A549 (cell line): Measurements from ENCODE around the gene CA7. TPM values are rescaled to one million over a fixed set of nuclear protein-coding genes. Genes with fewer than 3 reads are reported as not detected.
A peak's percentile ranks its signal among the peaks of the same experiment; 100 is the strongest.

Source experiments
- ATAC-seq, 2 experiments: fragments of 200-7000 bp in 1 of 2; fragments of >200 bp in 1 of 2; cut with Nextera tagmentation in 1 of 2; cut with Tn5 transposase in 1 of 2; 3 replicates each; pipeline versions ENCODE4 v1.8.0 to v1.9.1; 2018 to 2020; ENCODE audit warnings: mild to moderate bottlenecking in 1 of 2, moderate library complexity in 1 of 2
- CTCF ChIA-PET: fragments of 300-600 bp; sonication (Branson Sonifier 250); formaldehyde crosslinking; extraction: SDS; loops from one replicate; lab custom pipeline; 2021; ENCODE audit warnings: antibody characterized with exemption, inconsistent platforms; lab: Yijun Ruan, JAX
- POLR2A ChIA-PET: fragments of 350-600 bp; formaldehyde crosslinking; extraction: SDS; loops from one replicate; lab custom pipeline; 2021; ENCODE audit warnings: antibody characterized with exemption, inconsistent platforms; lab: Yijun Ruan, JAX
- DNase-seq, 2 experiments: peaks; one replicate each; pipeline versions ENCODE4 v3.0.0 to v3.0.0-alpha.2; 2011 to 2016; ENCODE audit warnings: low read depth in 1 of 2, low spot score in 1 of 2
- FAIRE-seq: peaks from 2 replicates; lab custom pipeline; 2011; peaks lifted over from hg19 to GRCh38; lab: Jason Lieb, UNC
- H3K27ac ChIP-seq, 2 experiments: fragments of >200 bp; sonication (Bioruptor Twin); formaldehyde crosslinking; 3 replicates each; pipeline ENCODE4 v1.5.1; 2016 to 2017
- H3K4me1 ChIP-seq: fragments of >200 bp; sonication (Bioruptor Twin); formaldehyde crosslinking; 3 replicates; pipeline ENCODE4 v1.6.1; 2016
- H3K4me2 ChIP-seq: fragments of >200 bp; sonication (Bioruptor Twin); formaldehyde crosslinking; 3 replicates; pipeline ENCODE4 v1.6.1; 2016
- H3K4me3 ChIP-seq: fragments of >200 bp; sonication (Bioruptor Twin); formaldehyde crosslinking; 3 replicates; pipeline ENCODE4 v1.5.1; 2016
- H3K9me3 ChIP-seq: fragments of >200 bp; sonication (Bioruptor Twin); formaldehyde crosslinking; 3 replicates; pipeline ENCODE4 v1.6.1; 2016
- CEBPB ChIP-seq, 2 experiments: fragments of >200 bp in 1 of 2; sonication (Bioruptor Twin) in 1 of 2; formaldehyde crosslinking in 1 of 2; IDR thresholded peaks; 2 replicates each; pipeline ENCODE4 v1.6.1; 2012 to 2016
- CHD2 ChIP-seq: fragments of 150-350 bp; IDR thresholded peaks from 2 replicates; pipeline ENCODE4 v1.6.1; 2014; ENCODE audit warnings: low read length; ENCODE audit not compliant: partially characterized antibody
- CHD4 ChIP-seq: fragments of 200-600 bp; sonication (generic); IDR thresholded peaks from 2 replicates; pipeline ENCODE4 v1.6.1; 2016; ENCODE audit warnings: antibody characterized with exemption, mild to moderate bottlenecking, borderline replicate concordance
- EHF ChIP-seq: fragments of 250-450 bp; sonication (Bioruptor Pico); IDR thresholded peaks from 2 replicates; pipeline ENCODE4 v1.5.0; 2020; ENCODE audit warnings: mild to moderate bottlenecking
- EP300 ChIP-seq, 2 experiments: fragments of >200 bp; sonication (Bioruptor Twin); formaldehyde crosslinking; IDR thresholded peaks; 2 replicates in 1 of 2; 3 replicates in 1 of 2; pipeline ENCODE4 v1.6.1; 2016 to 2017
- ESRRA ChIP-seq: fragments of 150-350 bp; IDR thresholded peaks from 2 replicates; pipeline ENCODE4 v1.6.1; 2014; ENCODE audit warnings: mild to moderate bottlenecking, low read length, borderline replicate concordance
- FOSB ChIP-seq: fragments of 250-450 bp; sonication (Bioruptor Pico); IDR thresholded peaks from 2 replicates; pipeline ENCODE4 v1.5.0; 2020; ENCODE audit warnings: mild to moderate bottlenecking, moderate library complexity
- FOXS1 ChIP-seq: fragments of 250-450 bp; sonication (Bioruptor Pico); IDR thresholded peaks from 2 replicates; pipeline ENCODE4 v1.5.0; 2020; ENCODE audit warnings: mild to moderate bottlenecking, moderate library complexity
- HDAC2 ChIP-seq: fragments of 200-600 bp; sonication (generic); IDR thresholded peaks from 2 replicates; pipeline ENCODE4 v1.6.1; 2016
- HOXA7 ChIP-seq: fragments of 250-450 bp; sonication (Bioruptor Pico); IDR thresholded peaks from 2 replicates; pipeline ENCODE4 v1.5.0; 2020; ENCODE audit warnings: mild to moderate bottlenecking, moderate library complexity
- HOXB13 ChIP-seq: fragments of 250-450 bp; sonication (Bioruptor Pico); IDR thresholded peaks from 2 replicates; pipeline ENCODE4 v1.5.0; 2020; ENCODE audit warnings: low read depth, mild to moderate bottlenecking, moderate library complexity
- JUNB ChIP-seq: fragments of >200 bp; sonication (Bioruptor Twin); formaldehyde crosslinking; IDR thresholded peaks from 2 replicates; pipeline ENCODE4 v1.6.1; 2016
- MAFK ChIP-seq: fragments of 450-650 bp; IDR thresholded peaks from 2 replicates; pipeline ENCODE4 v1.6.1; 2014; ENCODE audit not compliant: partially characterized antibody
- MAZ ChIP-seq: fragments of 150-350 bp; IDR thresholded peaks from 2 replicates; pipeline ENCODE4 v1.6.1; 2014; ENCODE audit warnings: antibody characterized with exemption, low read depth, low read length, borderline replicate concordance
- MYC ChIP-seq: IDR thresholded peaks from 2 replicates; pipeline ENCODE4 v1.6.1; 2012; ENCODE audit warnings: mild to moderate bottlenecking, inconsistent platforms, low read length, improper control_type of control experiment, borderline replicate concordance
- NFE2L2 ChIP-seq: fragments of 150-350 bp; conservative IDR thresholded peaks from 2 replicates; pipeline ENCODE4 v1.6.1; 2014; ENCODE audit warnings: low read length
- POLR2AphosphoS2 ChIP-seq: conservative IDR thresholded peaks from 2 replicates; pipeline ENCODE4 v1.6.1; 2012; ENCODE audit warnings: low read length, improper control_type of control experiment, inconsistent platforms
- RARB ChIP-seq: fragments of 250-450 bp; sonication (Bioruptor Pico); IDR thresholded peaks from 2 replicates; pipeline ENCODE4 v1.8.0; 2021; ENCODE audit warnings: mild to moderate bottlenecking, moderate library complexity
- RFX5 ChIP-seq: fragments of 450-650 bp; IDR thresholded peaks from 2 replicates; pipeline ENCODE4 v1.7.1; 2014; ENCODE audit warnings: antibody characterized with exemption, mild to moderate bottlenecking, moderate library complexity
- SREBF2 ChIP-seq: fragments of 450-650 bp; IDR thresholded peaks from 2 replicates; pipeline ENCODE4 v1.6.1; 2014; ENCODE audit warnings: mild to moderate bottlenecking, moderate library complexity
- TP53 ChIP-seq: fragments of 250-450 bp; sonication (Bioruptor Pico); IDR thresholded peaks from 2 replicates; pipeline ENCODE4 v1.5.0; 2021; ENCODE audit warnings: mild to moderate bottlenecking, moderate library complexity
- ZNF302 ChIP-seq: fragments of 250-450 bp; sonication (Bioruptor Pico); IDR thresholded peaks from 2 replicates; pipeline ENCODE4 v1.9.0; 2021; ENCODE audit warnings: inconsistent platforms, mild to moderate bottlenecking, moderate library complexity
- ZSCAN20 ChIP-seq: fragments of 250-450 bp; sonication (Bioruptor Pico); IDR thresholded peaks from 2 replicates; pipeline ENCODE4 v1.8.0; 2022; ENCODE audit warnings: mild to moderate bottlenecking, moderate library complexity
- WGBS: methylation state at CpG from one replicate; pipeline ENCODE4 v1.1.6; 2017; ENCODE audit errors: missing lambda C conversion rate; 5-methylcytosine and 5-hydroxymethylcytosine counted together
- polyA plus RNA-seq, 4 experiments: library from polyadenylated mRNA; depleted of rRNA in 3 of 4; stranded (reverse); fragments of >200 nt; fragmentation: RNase III in 1 of 4; extraction: RNeasy Plus Mini Kit Qiagen cat#74134 plus additional on column Dnase treatment in 1 of 4; gene quantifications; 2 replicates in 3 of 4; 3 replicates in 1 of 4; pipeline ENCODE4 v1.2.3, GENCODE V29; 2011 to 2017
- TF ChIP-seq, protein P1 (sequence below): fragments of >200 bp; sonication (Bioruptor Twin); formaldehyde crosslinking; IDR thresholded peaks from 3 replicates; pipeline ENCODE4 v1.6.1; 2016
- TF ChIP-seq, protein P2 (sequence below): IDR thresholded peaks from 2 replicates; pipeline ENCODE4 v1.6.1; 2012
- TF ChIP-seq, protein P3 (sequence below): fragments of >200 bp; sonication (Bioruptor Twin); formaldehyde crosslinking; IDR thresholded peaks from 3 replicates; pipeline ENCODE4 v1.5.1; 2016
- TF ChIP-seq, protein P4 (sequence below): fragments of 450-650 bp; IDR thresholded peaks from 2 replicates; pipeline ENCODE4 v1.6.1; 2014; ENCODE audit warnings: antibody characterized with exemption
- TF ChIP-seq, protein P5 (sequence below): fragments of 250-450 bp; sonication (Bioruptor Pico); IDR thresholded peaks from 2 replicates; pipeline ENCODE4 v1.5.0; 2021; ENCODE audit warnings: mild to moderate bottlenecking, moderate library complexity, borderline replicate concordance
- TF ChIP-seq, protein P6 (sequence below): IDR thresholded peaks from 2 replicates; pipeline ENCODE4 v1.6.1; 2012
- TF ChIP-seq, protein P7 (sequence below): fragments of 250-450 bp; sonication (Bioruptor Pico); IDR thresholded peaks from 2 replicates; pipeline ENCODE4 v1.5.0; 2020; ENCODE audit warnings: low read depth, mild to moderate bottlenecking, moderate library complexity

Gene CA7
- polyA plus RNA-seq, 2 of the 4 experiments (the other 2 are of a cell fraction): not detected

DNA sequence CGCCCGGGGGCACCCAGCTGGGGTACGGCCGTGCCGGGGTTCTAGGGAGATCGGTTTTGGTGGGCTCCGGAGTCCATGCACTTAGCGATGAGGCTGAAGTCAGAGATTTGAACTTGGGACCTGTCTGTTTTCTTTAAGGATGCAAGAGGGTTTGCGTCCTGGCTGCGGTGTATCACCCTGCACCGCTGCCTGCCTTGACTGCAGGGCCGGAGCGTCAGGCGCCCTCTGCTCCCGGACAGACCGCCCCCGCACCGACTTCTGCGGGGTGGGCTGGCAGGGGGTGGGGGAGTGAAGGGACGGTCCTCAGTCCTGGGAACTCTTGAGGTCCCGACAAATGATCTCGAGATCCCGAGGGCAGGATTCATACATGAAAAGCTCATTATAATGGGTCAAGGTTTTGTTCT lies 36.8 kb downstream of the CA7 start:
- peak; percentile 37 to 47; a peak in 5 of 6 replicates for ATAC-seq
- no peak for FAIRE-seq
- H3K4me2 ChIP-seq: peak overlapping the region; percentile 89
- CTCF ChIA-PET: interaction anchor here (1.0 to 40.8 kb wide), 11 partner anchors 8 to 80 kb away, joined by 3 to 837 read pairs (median 11); partner anchors contain the start of genes CDH16, CES3, NAE1 and RRAD
- no peak for DNase-seq
- H3K4me3 ChIP-seq: peak overlapping the region; percentile 74
- WGBS: 7% methylated on average over 23 of the region's 23 CpGs
- peaks cover 9% of the 10 kb centered on the region; the same call in 2 of the 3 replicates for H3K4me1 ChIP-seq
- peak overlapping the region; percentile 76 to 88 for H3K27ac ChIP-seq
- H3K9me3 ChIP-seq: no peaks in the 10 kb centered on the region
- TF ChIP-seq TP53 (CRISPR knock-in tag): no peak
- no peak for TF ChIP-seq FOXS1 (CRISPR knock-in tag)
- TF ChIP-seq, protein P1, sequence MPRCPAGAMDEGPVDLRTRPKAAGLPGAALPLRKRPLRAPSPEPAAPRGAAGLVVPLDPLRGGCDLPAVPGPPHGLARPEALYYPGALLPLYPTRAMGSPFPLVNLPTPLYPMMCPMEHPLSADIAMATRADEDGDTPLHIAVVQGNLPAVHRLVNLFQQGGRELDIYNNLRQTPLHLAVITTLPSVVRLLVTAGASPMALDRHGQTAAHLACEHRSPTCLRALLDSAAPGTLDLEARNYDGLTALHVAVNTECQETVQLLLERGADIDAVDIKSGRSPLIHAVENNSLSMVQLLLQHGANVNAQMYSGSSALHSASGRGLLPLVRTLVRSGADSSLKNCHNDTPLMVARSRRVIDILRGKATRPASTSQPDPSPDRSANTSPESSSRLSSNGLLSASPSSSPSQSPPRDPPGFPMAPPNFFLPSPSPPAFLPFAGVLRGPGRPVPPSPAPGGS: no peak
- no peak for TF ChIP-seq MAZ
- no peak for TF ChIP-seq CEBPB (IDR thresholded peaks at IDR 0.05)
- no peak for TF ChIP-seq EP300 (IDR thresholded peaks at IDR 0.05)
- no peak for TF ChIP-seq ZNF302 (CRISPR knock-in tag)
- TF ChIP-seq, protein P2, sequence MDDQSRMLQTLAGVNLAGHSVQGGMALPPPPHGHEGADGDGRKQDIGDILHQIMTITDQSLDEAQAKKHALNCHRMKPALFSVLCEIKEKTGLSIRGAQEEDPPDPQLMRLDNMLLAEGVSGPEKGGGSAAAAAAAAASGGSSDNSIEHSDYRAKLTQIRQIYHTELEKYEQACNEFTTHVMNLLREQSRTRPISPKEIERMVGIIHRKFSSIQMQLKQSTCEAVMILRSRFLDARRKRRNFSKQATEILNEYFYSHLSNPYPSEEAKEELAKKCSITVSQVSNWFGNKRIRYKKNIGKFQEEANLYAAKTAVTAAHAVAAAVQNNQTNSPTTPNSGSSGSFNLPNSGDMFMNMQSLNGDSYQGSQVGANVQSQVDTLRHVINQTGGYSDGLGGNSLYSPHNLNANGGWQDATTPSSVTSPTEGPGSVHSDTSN: no peak
- TF ChIP-seq POLR2AphosphoS2: no peak
- no peak for TF ChIP-seq FOSB (CRISPR knock-in tag)
- TF ChIP-seq, protein P3, sequence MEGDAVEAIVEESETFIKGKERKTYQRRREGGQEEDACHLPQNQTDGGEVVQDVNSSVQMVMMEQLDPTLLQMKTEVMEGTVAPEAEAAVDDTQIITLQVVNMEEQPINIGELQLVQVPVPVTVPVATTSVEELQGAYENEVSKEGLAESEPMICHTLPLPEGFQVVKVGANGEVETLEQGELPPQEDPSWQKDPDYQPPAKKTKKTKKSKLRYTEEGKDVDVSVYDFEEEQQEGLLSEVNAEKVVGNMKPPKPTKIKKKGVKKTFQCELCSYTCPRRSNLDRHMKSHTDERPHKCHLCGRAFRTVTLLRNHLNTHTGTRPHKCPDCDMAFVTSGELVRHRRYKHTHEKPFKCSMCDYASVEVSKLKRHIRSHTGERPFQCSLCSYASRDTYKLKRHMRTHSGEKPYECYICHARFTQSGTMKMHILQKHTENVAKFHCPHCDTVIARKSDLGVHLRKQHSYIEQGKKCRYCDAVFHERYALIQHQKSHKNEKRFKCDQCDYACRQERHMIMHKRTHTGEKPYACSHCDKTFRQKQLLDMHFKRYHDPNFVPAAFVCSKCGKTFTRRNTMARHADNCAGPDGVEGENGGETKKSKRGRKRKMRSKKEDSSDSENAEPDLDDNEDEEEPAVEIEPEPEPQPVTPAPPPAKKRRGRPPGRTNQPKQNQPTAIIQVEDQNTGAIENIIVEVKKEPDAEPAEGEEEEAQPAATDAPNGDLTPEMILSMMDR: no peak
- TF ChIP-seq CHD4: no peak
- TF ChIP-seq HOXB13 (CRISPR knock-in tag): no peak
- TF ChIP-seq, protein P4, sequence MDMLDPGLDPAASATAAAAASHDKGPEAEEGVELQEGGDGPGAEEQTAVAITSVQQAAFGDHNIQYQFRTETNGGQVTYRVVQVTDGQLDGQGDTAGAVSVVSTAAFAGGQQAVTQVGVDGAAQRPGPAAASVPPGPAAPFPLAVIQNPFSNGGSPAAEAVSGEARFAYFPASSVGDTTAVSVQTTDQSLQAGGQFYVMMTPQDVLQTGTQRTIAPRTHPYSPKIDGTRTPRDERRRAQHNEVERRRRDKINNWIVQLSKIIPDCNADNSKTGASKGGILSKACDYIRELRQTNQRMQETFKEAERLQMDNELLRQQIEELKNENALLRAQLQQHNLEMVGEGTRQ: no peak
- TF ChIP-seq ZSCAN20: no peak
- TF ChIP-seq MYC: no peak
- TF ChIP-seq HOXA7 (CRISPR knock-in tag): no peak
- TF ChIP-seq HDAC2: no peak
- POLR2A ChIA-PET: interaction anchor here (0.6 to 1.5 kb wide), 5 partner anchors 10 to 58 kb away, joined by 3 to 4 read pairs (median 4); partner anchors contain the start of gene NAE1

DNA sequence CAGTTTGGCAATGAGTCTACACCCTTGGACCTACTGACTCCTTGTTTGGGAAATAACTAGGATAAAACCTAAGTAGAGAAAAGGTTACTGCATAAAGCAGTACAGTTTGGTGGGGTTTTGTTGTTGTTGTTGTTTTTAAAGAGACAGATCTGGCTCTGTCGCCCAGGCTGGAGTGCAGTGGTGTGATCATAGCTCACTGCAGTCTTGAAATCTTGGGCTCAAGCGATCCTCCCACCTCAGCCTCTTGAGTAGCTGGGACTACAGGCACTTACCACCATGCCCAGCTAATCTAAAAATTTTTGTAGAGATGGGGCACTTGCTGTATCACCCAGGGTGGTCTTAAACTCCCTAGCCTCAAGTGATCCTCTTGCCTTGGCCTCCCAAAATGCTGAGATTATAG lies 37.3 kb downstream of the CA7 start:
- CTCF ChIA-PET: interaction anchor here (1.1 to 40.8 kb wide), 9 partner anchors 8 to 79 kb away, joined by 3 to 837 read pairs (median 11); partner anchors contain the start of genes CDH16, CES3, NAE1 and RRAD
- FAIRE-seq (no peak), ATAC-seq (no peak), DNase-seq (no peak)
- POLR2A ChIA-PET: interaction anchor here (1.5 kb wide), 1 partner anchor 9 kb away, joined by 4 read pairs; no protein-coding TSS in a partner anchor
- peak overlapping the region; percentile 89 for H3K4me2 ChIP-seq
- H3K4me3 ChIP-seq: peak overlapping the region; percentile 74; the same call in 2 of the 3 replicates
- no peak overlapping the region; a peak in 1 of 6 replicates for H3K27ac ChIP-seq
- no peaks in the 10 kb centered on the region for H3K9me3 ChIP-seq
- peaks cover 13% of the 10 kb centered on the region; the same call in 2 of the 3 replicates for H3K4me1 ChIP-seq
- 86% methylated on average over 2 of the region's 2 CpGs for WGBS
- TF ChIP-seq MAFK (no peak), MYC (no peak), CEBPB (IDR thresholded peaks at IDR 0.05) (no peak), EHF (CRISPR knock-in tag) (no peak), EP300 (IDR thresholded peaks at IDR 0.05) (no peak), RARB (CRISPR knock-in tag) (no peak), JUNB (no peak), SREBF2 (no peak), RFX5 (no peak), NFE2L2 (no peak), CHD2 (no peak), TP53 (CRISPR knock-in tag) (no peak), ESRRA (no peak), CHD4 (no peak)
- TF ChIP-seq, protein P5, sequence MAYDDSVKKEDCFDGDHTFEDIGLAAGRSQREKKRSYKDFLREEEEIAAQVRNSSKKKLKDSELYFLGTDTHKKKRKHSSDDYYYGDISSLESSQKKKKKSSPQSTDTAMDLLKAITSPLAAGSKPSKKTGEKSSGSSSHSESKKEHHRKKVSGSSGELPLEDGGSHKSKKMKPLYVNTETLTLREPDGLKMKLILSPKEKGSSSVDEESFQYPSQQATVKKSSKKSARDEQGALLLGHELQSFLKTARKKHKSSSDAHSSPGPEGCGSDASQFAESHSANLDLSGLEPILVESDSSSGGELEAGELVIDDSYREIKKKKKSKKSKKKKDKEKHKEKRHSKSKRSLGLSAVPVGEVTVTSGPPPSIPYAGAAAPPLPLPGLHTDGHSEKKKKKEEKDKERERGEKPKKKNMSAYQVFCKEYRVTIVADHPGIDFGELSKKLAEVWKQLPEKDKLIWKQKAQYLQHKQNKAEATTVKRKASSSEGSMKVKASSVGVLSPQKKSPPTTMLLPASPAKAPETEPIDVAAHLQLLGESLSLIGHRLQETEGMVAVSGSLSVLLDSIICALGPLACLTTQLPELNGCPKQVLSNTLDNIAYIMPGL (CRISPR knock-in tag): no peak
- TF ChIP-seq, protein P6, sequence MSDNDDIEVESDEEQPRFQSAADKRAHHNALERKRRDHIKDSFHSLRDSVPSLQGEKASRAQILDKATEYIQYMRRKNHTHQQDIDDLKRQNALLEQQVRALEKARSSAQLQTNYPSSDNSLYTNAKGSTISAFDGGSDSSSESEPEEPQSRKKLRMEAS: no peak
- TF ChIP-seq, protein P7, sequence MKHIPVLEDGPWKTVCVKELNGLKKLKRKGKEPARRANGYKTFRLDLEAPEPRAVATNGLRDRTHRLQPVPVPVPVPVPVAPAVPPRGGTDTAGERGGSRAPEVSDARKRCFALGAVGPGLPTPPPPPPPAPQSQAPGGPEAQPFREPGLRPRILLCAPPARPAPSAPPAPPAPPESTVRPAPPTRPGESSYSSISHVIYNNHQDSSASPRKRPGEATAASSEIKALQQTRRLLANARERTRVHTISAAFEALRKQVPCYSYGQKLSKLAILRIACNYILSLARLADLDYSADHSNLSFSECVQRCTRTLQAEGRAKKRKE (CRISPR knock-in tag): no peak
